Heart right ventricle (tissue), 16 donors: ENCODE results near the gene POLR2C. TPM values are rescaled to one million over a fixed set of nuclear protein-coding genes. Genes with fewer than 3 reads are reported as not detected.

Source experiments
- ATAC-seq, 8 donors: fragments of 200-7000 bp; cut with Tn5 transposase; one replicate each; pipeline ENCODE4 v1.9.1; 2020; ENCODE audit warnings: mild to moderate bottlenecking in 8 of 8, moderate library complexity in 8 of 8, moderate number of reproducible peaks in 1 of 8
- DNase-seq, 2 donors: peaks; one replicate each; pipeline ENCODE4 v3.0.0-alpha.2; 2020
- H3K27ac ChIP-seq, 10 donors: fragments of 200-600 bp; sonication (generic) in 2 of 10; one replicate each; pipeline versions ENCODE4 v1.5.0 to v1.8.0; 2020 to 2022; ENCODE audit warnings: mild to moderate bottlenecking in 3 of 10
- H3K27me3 ChIP-seq, 7 donors: fragments of 200-600 bp; one replicate each; pipeline ENCODE4 v1.8.0; 2021 to 2022; ENCODE audit warnings: mild to moderate bottlenecking in 2 of 7
- H3K36me3 ChIP-seq, 9 donors: fragments of 200-600 bp; sonication (generic) in 1 of 9; one replicate each; pipeline versions ENCODE4 v1.5.0 to v1.8.0; 2020 to 2022; ENCODE audit warnings: mild to moderate bottlenecking in 2 of 9
- H3K4me1 ChIP-seq, 9 donors: fragments of 200-600 bp; sonication (generic) in 1 of 9; one replicate each; pipeline versions ENCODE4 v1.5.0 to v1.8.0; 2020 to 2022; ENCODE audit warnings: mild to moderate bottlenecking in 4 of 9
- H3K4me3 ChIP-seq, 10 donors: fragments of 200-600 bp; sonication (generic) in 2 of 10; one replicate each; pipeline versions ENCODE4 v1.5.0 to v1.8.0; 2020 to 2022; ENCODE audit warnings: mild to moderate bottlenecking in 7 of 10, moderate library complexity in 2 of 10
- H3K9me3 ChIP-seq, 11 donors: fragments of 200-600 bp in 10 of 11; sonication (generic) in 2 of 11; one replicate each; pipeline versions ENCODE4 v1.5.0 to v1.8.0; 2013 to 2022; ENCODE audit warnings: mild to moderate bottlenecking in 2 of 11, control low read depth in 1 of 11, moderate library complexity in 1 of 11
- WGBS, 2 donors: extraction: QIAGEN DNeasy Blood & Tissue Kit; methylation state at CpG; one replicate each; pipeline ENCODE4 v1.1.7; 2013; ENCODE audit warnings: inconsistent platforms in 1 of 2; 5-methylcytosine and 5-hydroxymethylcytosine counted together
- intact Hi-C, 10 donors: fragments of 100-400 bp; cut with DNase I; formaldehyde crosslinking; loops; one replicate each; pipeline versions ENCODE4 v1.11.1 to v1.14.2; 2022
- long read RNA-seq, 3 donors: library from polyadenylated mRNA; unstranded; transcript quantifications; one replicate each; pipeline ENCODE4 v2.0.0, GENCODE V29; 2020 to 2021
- polyA plus RNA-seq, 2 donors: library from polyadenylated mRNA; stranded (reverse); fragments of 200-250 nt; gene quantifications; one replicate each; pipeline ENCODE4 v1.2.3, GENCODE V29; 2013
- total RNA-seq, 10 donors: library from RNA; stranded (reverse); fragmentation: NEBNext Ultra II Directional in 3 of 10; extraction: Animal tissue kit (Norgen Biotek cat#: 25700) in 3 of 10; gene quantifications; one replicate each; pipeline versions ENCODE4 v1.2.1 to v1.2.4, GENCODE V29; 2021 to 2023
- TF ChIP-seq, protein P1 (sequence below), 9 donors: fragments of 200-600 bp; sonication (generic) in 2 of 9; IDR thresholded peaks; one replicate each; pipeline versions ENCODE4 v1.5.0 to v1.8.0; 2021 to 2022; ENCODE audit warnings: antibody characterized with exemption in 9 of 9, mild to moderate bottlenecking in 5 of 9, moderate library complexity in 1 of 9
- donor health status: Arrhythmogenic right ventricular cardiomyopathy.
- donor health status: ischemic (EF 13 %, LVEDD 7.1; RV severe dilation, severe dysfunction).
- donor health status: healthy with polysubstance abuse.
- donor health status: DM: no; HTN: yes; CAD: no.
- donor health status: DM: no; HTN: no; CAD: no.
- donor health status: ischemic (EF 25% LVEDD 6.9; RV normal size, moderate dysfunction).
- donor health status: ischemic (EF 25% LVEDD 5.7; RV mildly dilated, moderate dysfunction).
- donor health status: healthy.
- donor health status: DM: yes; HTN: yes; CAD: no.
- donor health status: Ischemic cardiomyopathy.
- donor health status: ischemic (EF 35%, LVEDD 5.7; RV mildly dilated, moderate dysfunction).
- donor health status: nonischemic (EF 11% LVEDD 7.7; RV severe dilation, severe dysfunction).
- donor health status: DM: yes; HTN: yes; CAD: no.
- donor health status: PGD.
- donor health status: ischemic (EF 29% LVEDD 5.4; RV normal size, mild dysfunction).
- donor health status: nonischemic (EF 23%, LVEDD 6.1; RV moderate dilation, normal function).

POLR2C gene
- total RNA-seq = 10 to 100 TPM; 40.2 to 56.7 (median 47.2) TPM
- polyA plus RNA-seq = 10 to 100 TPM; 17.9 to 46.6 TPM
- long read RNA-seq, donor 1, transcript POLR2C-201 (9 exons, 2,057 nt) = major isoform, 57 of 70 reads
- long read RNA-seq, donor 1, partial matches to known transcripts = 8 of 70 reads
- long read RNA-seq, donor 1, other reads (novel, unspliced or antisense) = 5 of 70 reads
- long read RNA-seq, donor 2, transcript POLR2C-201 (9 exons, 2,057 nt) = major isoform, 16 of 36 reads
- long read RNA-seq, donor 2, partial matches to known transcripts = 13 of 36 reads
- long read RNA-seq, donor 2, other reads (novel, unspliced or antisense) = 7 of 36 reads
- long read RNA-seq, donor 3, transcript POLR2C-201 (9 exons, 2,057 nt) = major isoform, 50 of 55 reads
- long read RNA-seq, donor 3, partial matches to known transcripts = 1 of 55 reads
- long read RNA-seq, donor 3, other reads (novel, unspliced or antisense) = 4 of 55 reads

DNA sequence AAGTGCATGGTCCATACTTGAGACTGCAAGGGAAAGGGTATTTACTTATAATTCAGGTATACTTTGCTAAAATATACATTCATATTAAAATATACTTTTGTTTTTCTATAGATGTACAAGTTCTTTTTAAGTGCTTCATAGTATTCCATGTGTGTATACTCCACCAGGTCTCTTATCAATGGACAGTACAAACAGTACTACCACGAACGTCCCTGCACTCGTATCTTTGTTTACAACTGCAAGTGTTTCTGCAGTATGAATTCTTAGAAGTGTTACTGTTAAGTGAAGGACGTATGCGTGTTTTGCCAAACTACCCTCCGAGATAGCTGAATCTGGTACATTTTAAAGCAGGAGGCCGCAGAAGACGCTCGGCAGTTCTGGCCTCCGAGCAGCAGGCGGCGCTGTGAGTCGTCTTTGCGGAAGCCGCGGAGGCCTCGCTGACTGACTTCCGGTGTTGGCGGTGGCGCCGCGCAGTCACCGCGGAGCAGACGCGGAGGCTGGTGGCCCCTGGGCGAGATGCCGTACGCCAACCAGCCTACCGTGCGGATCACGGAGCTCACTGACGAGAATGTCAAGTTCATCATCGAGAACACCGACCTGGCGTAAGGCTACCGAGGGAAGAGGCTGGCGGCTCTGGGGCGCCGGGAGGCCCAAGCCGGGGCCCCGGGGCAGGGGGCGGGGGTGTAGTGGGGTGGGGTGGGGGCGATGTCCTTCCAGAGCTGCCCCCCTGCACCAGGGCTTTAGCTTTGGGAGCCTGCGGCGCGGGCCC is at the start of gene POLR2C:
TSS of gene POLR2C (plus strand) at position 471 of the 769 bp plus-strand sequence. CDS start at position 517, 46 bp downstream.
- Histone ChIP-seq H3K27me3 (no peaks in the 10 kb centered on the region), H3K27ac (peak within 1 kb of the TSS; percentile 70 to 90 (median 87)), H3K9me3 (no peaks in the 10 kb centered on the region), H3K4me3 (peak within 1 kb of the TSS; percentile 69 to 99 (median 88)), H3K4me1 (peaks cover 7 to 29% (median 21%) of the 10 kb centered on the region in 9 donors), H3K36me3 (peaks cover 0 to 85% (median 65%) of the 10 kb centered on the region in 9 donors)
- WGBS, 2 donors = 1% methylated on average over 44 to 47 of the region's 47 CpGs
- ATAC-seq = peak; percentile 81 to 95 (median 92)
- intact Hi-C loops = loop anchor here in 3 of 10 donors (5.0 to 10.0 kb wide), 2 partner anchors 52 to 55 kb away; no protein-coding TSS in a partner anchor
- peak; percentile 89 to 91 for DNase-seq
- TF ChIP-seq, protein P1, sequence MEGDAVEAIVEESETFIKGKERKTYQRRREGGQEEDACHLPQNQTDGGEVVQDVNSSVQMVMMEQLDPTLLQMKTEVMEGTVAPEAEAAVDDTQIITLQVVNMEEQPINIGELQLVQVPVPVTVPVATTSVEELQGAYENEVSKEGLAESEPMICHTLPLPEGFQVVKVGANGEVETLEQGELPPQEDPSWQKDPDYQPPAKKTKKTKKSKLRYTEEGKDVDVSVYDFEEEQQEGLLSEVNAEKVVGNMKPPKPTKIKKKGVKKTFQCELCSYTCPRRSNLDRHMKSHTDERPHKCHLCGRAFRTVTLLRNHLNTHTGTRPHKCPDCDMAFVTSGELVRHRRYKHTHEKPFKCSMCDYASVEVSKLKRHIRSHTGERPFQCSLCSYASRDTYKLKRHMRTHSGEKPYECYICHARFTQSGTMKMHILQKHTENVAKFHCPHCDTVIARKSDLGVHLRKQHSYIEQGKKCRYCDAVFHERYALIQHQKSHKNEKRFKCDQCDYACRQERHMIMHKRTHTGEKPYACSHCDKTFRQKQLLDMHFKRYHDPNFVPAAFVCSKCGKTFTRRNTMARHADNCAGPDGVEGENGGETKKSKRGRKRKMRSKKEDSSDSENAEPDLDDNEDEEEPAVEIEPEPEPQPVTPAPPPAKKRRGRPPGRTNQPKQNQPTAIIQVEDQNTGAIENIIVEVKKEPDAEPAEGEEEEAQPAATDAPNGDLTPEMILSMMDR (IDR thresholded peaks at IDR 0.05) = peak; percentile 92 to 99 (median 95)

DNA sequence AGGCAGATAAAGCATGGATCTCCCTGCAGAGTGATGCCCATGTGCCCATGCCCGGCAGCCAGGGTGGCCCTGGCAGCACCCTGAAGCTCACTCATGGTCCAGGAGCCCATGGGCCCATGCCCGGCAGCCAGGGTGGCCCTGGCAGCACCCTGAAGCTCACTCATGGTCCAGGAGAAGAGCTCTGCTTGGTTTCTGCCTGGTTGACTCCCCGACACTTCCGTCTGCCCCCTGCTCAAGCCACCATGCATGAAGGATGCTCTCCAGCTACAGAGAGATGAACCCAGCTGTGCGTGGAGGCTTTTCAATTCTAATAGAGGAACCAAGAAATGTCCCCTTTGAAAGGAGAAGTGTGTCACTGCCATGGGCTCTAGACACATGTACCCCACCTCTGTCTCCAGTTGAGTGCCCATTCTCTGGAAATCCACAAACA is 49.2 kb upstream of the POLR2C start:
- DNase-seq (no peak), ATAC-seq (no peak)
- WGBS, 2 donors = 91% methylated on average over 5 of the region's 5 CpGs
- Histone ChIP-seq H3K27me3 (no peaks in the 10 kb centered on the region), H3K36me3 (no peaks in the 10 kb centered on the region), H3K9me3 (no peaks in the 10 kb centered on the region), H3K4me1 (peaks cover 11 to 51% (median 41%) of the 10 kb centered on the region in 9 donors), H3K4me3 (no peak overlapping the region), H3K27ac (no peak overlapping the region)
- TF ChIP-seq, protein P1 (IDR thresholded peaks at IDR 0.05) = no peak
- intact Hi-C loops = loop anchor here in 3 of 10 donors (10.0 kb wide), 2 partner anchors 169 to 329 kb away; partner anchors contain the start of gene ARL2BP (in 1 of the 3)

DNA sequence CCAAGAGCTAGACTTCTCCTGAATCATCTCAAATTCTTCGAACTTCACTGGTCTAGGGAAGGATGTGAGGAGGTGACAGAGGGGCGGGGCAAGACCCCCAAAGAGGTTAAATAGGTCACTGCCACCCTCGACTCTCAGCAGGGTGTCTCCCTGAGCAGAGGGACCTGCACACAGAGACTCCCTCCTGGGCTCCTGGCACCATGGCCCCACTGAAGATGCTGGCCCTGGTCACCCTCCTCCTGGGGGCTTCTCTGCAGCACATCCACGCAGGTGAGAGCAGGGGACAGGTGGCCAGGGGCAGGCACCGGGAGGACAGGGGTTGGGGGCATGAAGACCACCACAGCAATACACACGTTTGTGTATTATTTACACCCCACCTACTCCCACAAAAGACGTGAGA is 48.7 kb upstream of the POLR2C start:
- intact Hi-C loops = loop anchor here in 4 of 10 donors (2.0 to 10.0 kb wide), 3 partner anchors 111 to 329 kb away; partner anchors contain the start of gene ARL2BP (in 1 of the 4)
- Histone ChIP-seq H3K4me3 (no peak overlapping the region), H3K4me1 (peaks cover 14 to 51% (median 44%) of the 10 kb centered on the region in 9 donors), H3K36me3 (no peaks in the 10 kb centered on the region), H3K27ac (no peak overlapping the region), H3K27me3 (no peaks in the 10 kb centered on the region), H3K9me3 (no peaks in the 10 kb centered on the region)
- no peak for DNase-seq
- WGBS, 2 donors = 79 to 80% methylated on average over 7 of the region's 7 CpGs
- TF ChIP-seq, protein P1 (IDR thresholded peaks at IDR 0.05) = no peak
- no peak for ATAC-seq

DNA sequence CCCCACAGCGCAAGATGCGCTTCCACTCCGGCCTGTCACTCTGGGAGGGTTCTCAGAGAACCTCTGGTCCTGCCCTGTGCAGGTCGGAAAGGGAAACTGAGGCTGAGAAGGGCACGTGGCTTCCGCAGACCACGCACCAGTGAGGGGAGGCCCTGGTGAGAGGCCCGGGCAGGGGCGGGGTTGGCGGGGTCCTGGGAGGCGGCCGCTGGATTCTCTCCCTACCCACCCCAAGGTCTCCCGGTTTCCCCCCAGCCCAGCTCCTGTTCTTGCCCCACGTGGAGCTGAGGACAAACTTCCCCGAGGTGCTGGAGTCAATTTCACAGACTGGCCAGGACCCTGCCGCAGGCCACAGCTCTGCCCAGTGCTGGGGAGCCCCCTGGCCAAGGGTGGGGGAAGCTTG is 46.4 kb upstream of the POLR2C start:
- Histone ChIP-seq H3K4me3 (no peak overlapping the region), H3K27me3 (no peaks in the 10 kb centered on the region), H3K4me1 (peaks cover 11 to 40% (median 32%) of the 10 kb centered on the region in 9 donors), H3K9me3 (no peaks in the 10 kb centered on the region), H3K27ac (peak overlapping the region in 3 of 10 donors; percentile 43 to 58 (median 57)), H3K36me3 (no peaks in the 10 kb centered on the region)
- TF ChIP-seq, protein P1 (IDR thresholded peaks at IDR 0.05) = no peak
- ATAC-seq (peak in 4 of 8 donors; percentile 1 to 4 (median 3)), DNase-seq (no peak)
- 86 to 88% methylated on average over 16 of the region's 16 CpGs for WGBS, 2 donors
- intact Hi-C loops = loop anchor here in 8 of 10 donors (2.0 to 10.0 kb wide), 6 partner anchors 43 to 331 kb away; partner anchors contain the start of genes CX3CL1 (in 4 of the 8) and ARL2BP (in 1 of the 8)
